Liver (tissue), 9 donors: ENCODE results near the gene CMIP. TPM values are rescaled to one million over a fixed set of nuclear protein-coding genes. Genes with fewer than 3 reads are reported as not detected.

Experiments used
- DNase-seq: peaks from one replicate; pipeline ENCODE4 v3.0.0-alpha.2; 2017; ENCODE audit warnings: low spot score
- H3K27ac ChIP-seq, 2 donors: one replicate each; pipeline ENCODE4 v1.7.0; 2013; ENCODE audit warnings: inconsistent platforms in 2 of 2, low read length in 2 of 2, control low read depth in 1 of 2, low read depth in 1 of 2, mild to moderate bottlenecking in 1 of 2
- H3K27me3 ChIP-seq, 4 donors: one replicate each; pipeline versions ENCODE4 v1.6.1 to v1.7.0; 2013; ENCODE audit warnings: low read length in 3 of 4, inconsistent platforms in 1 of 4, mild to moderate bottlenecking in 1 of 4, moderate library complexity in 1 of 4; ENCODE audit not compliant: control insufficient read depth in 4 of 4, insufficient read depth in 4 of 4
- H3K36me3 ChIP-seq, 4 donors: one replicate each; pipeline versions ENCODE4 v1.6.1 to v1.7.0; 2013; ENCODE audit warnings: low read length in 3 of 4, mild to moderate bottlenecking in 3 of 4, low read depth in 1 of 4, moderate library complexity in 1 of 4; ENCODE audit not compliant: control insufficient read depth in 4 of 4, insufficient read depth in 3 of 4
- H3K4me1 ChIP-seq, 4 donors: one replicate each; pipeline versions ENCODE4 v1.6.1 to v1.7.0; 2013; ENCODE audit warnings: low read length in 3 of 4, mild to moderate bottlenecking in 3 of 4, moderate library complexity in 1 of 4; ENCODE audit not compliant: control insufficient read depth in 4 of 4, insufficient read depth in 4 of 4
- H3K4me3 ChIP-seq, 3 donors: one replicate each; pipeline versions ENCODE4 v1.6.1 to v1.7.0; 2013; ENCODE audit warnings: low read length in 3 of 3, control low read depth in 1 of 3, low read depth in 1 of 3, mild to moderate bottlenecking in 1 of 3
- H3K9ac ChIP-seq, 2 donors: one replicate each; pipeline ENCODE4 v1.7.0; 2013; ENCODE audit warnings: low read length in 2 of 2, mild to moderate bottlenecking in 2 of 2, moderate library complexity in 2 of 2, control low read depth in 1 of 2, low read depth in 1 of 2
- H3K9me3 ChIP-seq, 4 donors: one replicate each; pipeline versions ENCODE4 v1.6.1 to v1.7.0; 2013; ENCODE audit warnings: low read length in 3 of 4; ENCODE audit not compliant: control insufficient read depth in 4 of 4
- ATF3 ChIP-seq: IDR thresholded peaks from 2 replicates; pipeline ENCODE4 v1.6.1; 2016; ENCODE audit warnings: antibody characterized with exemption
- CTCF ChIP-seq: fragments of 150-350 bp; IDR thresholded peaks from 2 replicates; pipeline ENCODE4 v1.5.1; 2017; ENCODE audit warnings: improper control_type of control experiment, low read depth, low read length; ENCODE audit not compliant: missing input control
- EGR1 ChIP-seq, 2 donors: IDR thresholded peaks; 2 replicates each; pipeline ENCODE4 v1.6.1; 2016 to 2018; ENCODE audit warnings: antibody characterized with exemption in 2 of 2, low read depth in 2 of 2
- HNF4A ChIP-seq, 2 donors: conservative IDR thresholded peaks; 2 replicates each; pipeline ENCODE4 v1.6.1; 2016; ENCODE audit warnings: antibody characterized with exemption in 2 of 2, mild to moderate bottlenecking in 2 of 2
- JUND ChIP-seq, 2 donors: IDR thresholded peaks; 2 replicates each; pipeline ENCODE4 v1.6.1; 2016; ENCODE audit warnings: antibody characterized with exemption in 2 of 2
- MAX ChIP-seq: IDR thresholded peaks from 2 replicates; pipeline ENCODE4 v1.6.1; 2016; ENCODE audit warnings: antibody characterized with exemption
- NR2F2 ChIP-seq: IDR thresholded peaks from 2 replicates; pipeline ENCODE4 v1.6.1; 2016; ENCODE audit warnings: antibody characterized with exemption
- RAD21 ChIP-seq, 2 donors: IDR thresholded peaks; 2 replicates each; pipeline ENCODE4 v1.6.1; 2016; ENCODE audit warnings: antibody characterized with exemption in 2 of 2, mild to moderate bottlenecking in 2 of 2
- REST ChIP-seq: IDR thresholded peaks from 2 replicates; pipeline ENCODE4 v1.6.1; 2016; ENCODE audit warnings: antibody characterized with exemption, mild to moderate bottlenecking
- RXRA ChIP-seq, 2 donors: IDR thresholded peaks; 2 replicates each; pipeline ENCODE4 v1.6.1; 2017 to 2018; ENCODE audit warnings: antibody characterized with exemption in 2 of 2, mild to moderate bottlenecking in 1 of 2
- SP1 ChIP-seq: IDR thresholded peaks from 2 replicates; pipeline ENCODE4 v1.6.1; 2018; ENCODE audit warnings: antibody characterized with exemption, mild to moderate bottlenecking
- TAF1 ChIP-seq: conservative IDR thresholded peaks from 2 replicates; pipeline ENCODE4 v1.6.1; 2016; ENCODE audit warnings: antibody characterized with exemption, mild to moderate bottlenecking
- ZBTB33 ChIP-seq: IDR thresholded peaks from 2 replicates; pipeline ENCODE4 v1.6.1; 2016; ENCODE audit warnings: antibody characterized with exemption
- WGBS: extraction: QIAGEN DNeasy Blood & Tissue Kit; methylation state at CpG from one replicate; pipeline ENCODE4 v1.1.7; 2013; 5-methylcytosine and 5-hydroxymethylcytosine counted together
- polyA plus RNA-seq, 2 donors: library from polyadenylated mRNA; stranded (reverse) in 1 of 2; unstranded in 1 of 2; fragments of 200-250 nt in 1 of 2; fragments of >200 nt in 1 of 2; fragmentation: Nextera tagmentation in 1 of 2; extraction: Ambion mirVana in 1 of 2; gene quantifications; one replicate each; pipeline versions ENCODE4 v1.2.1 to v1.2.3, GENCODE V29; 2013 to 2015
- total RNA-seq, 2 donors: library from RNA; depleted of rRNA; stranded (reverse); fragments of >200 nt; gene quantifications; one replicate each; pipeline ENCODE4 v1.2.3, GENCODE V29; 2014
- donor health status: healthy.
- donor health status: healthy.
- donor health status: healthy.
- donor health status: healthy.
- donor health status: healthy.

CMIP gene
- total and polyA plus RNA-seq, 4 donors, result 1.7 to 15.6 (median 10.1) TPM

GRCh38 chr16:81485824-81486539, 41.4 kb downstream of the CMIP start:
- DNase-seq, result no peak
- H3K27ac ChIP-seq, result no peak overlapping the region
- H3K9me3 ChIP-seq, result no peaks in the 10 kb centered on the region
- TF ChIP-seq SP1 (no peak), TAF1 (no peak), MAX (no peak), NR2F2 (no peak), REST (no peak), ZBTB33 (no peak), JUND (IDR thresholded peaks at IDR 0.05) (no peak), RAD21 (IDR thresholded peaks at IDR 0.05) (no peak), ATF3 (no peak), RXRA (IDR thresholded peaks at IDR 0.05) (no peak)
- H3K4me3 ChIP-seq, result no peak overlapping the region
- no peaks in the 10 kb centered on the region for H3K27me3 ChIP-seq
- H3K9ac ChIP-seq, result no peak overlapping the region
- H3K4me1 ChIP-seq, result peaks cover 9 to 54% (median 43%) of the 10 kb centered on the region in 4 donors
- WGBS, result 94% methylated on average over 21 of the region's 21 CpGs
- no peaks in the 10 kb centered on the region for H3K36me3 ChIP-seq

GRCh38 chr16:81486540-81487061, 42.0 kb downstream of the CMIP start:
- no peak overlapping the region for H3K9ac ChIP-seq
- DNase-seq, result no peak
- 84% methylated on average over 22 of the region's 22 CpGs for WGBS

GRCh38 chr16:81487301-81487720, 42.7 kb downstream of the CMIP start:
- Histone ChIP-seq H3K4me3 (no peak overlapping the region), H3K4me1 (peaks cover 7 to 58% (median 47%) of the 10 kb centered on the region in 4 donors), H3K9me3 (no peaks in the 10 kb centered on the region), H3K27ac (no peak overlapping the region), H3K27me3 (no peaks in the 10 kb centered on the region), H3K9ac (no peak overlapping the region), H3K36me3 (no peaks in the 10 kb centered on the region)
- DNase-seq, result no peak
- 88% methylated on average over 14 of the region's 14 CpGs for WGBS
- TF ChIP-seq REST, result no peak
- no peak for TF ChIP-seq HNF4A (conservative IDR thresholded peaks at IDR 0.05)
- no peak for TF ChIP-seq CTCF
- TF ChIP-seq EGR1 (IDR thresholded peaks at IDR 0.05; ENCODE audit: low read depth in 2 of 2), result no peak
- no peak for TF ChIP-seq NR2F2

More at GRCh38 chr16:81486540-81487061, 42.0 kb downstream of the CMIP start:
- H3K27me3 ChIP-seq, result no peaks in the 10 kb centered on the region
- no peaks in the 10 kb centered on the region for H3K9me3 ChIP-seq
- H3K36me3 ChIP-seq, result no peaks in the 10 kb centered on the region
- TF ChIP-seq JUND (IDR thresholded peaks at IDR 0.05) (no peak), NR2F2 (peak; percentile 95), RXRA (IDR thresholded peaks at IDR 0.05) (peak in 1 of 2 donors; percentile 18)
- no peak overlapping the region for H3K27ac ChIP-seq
- H3K4me3 ChIP-seq, result no peak overlapping the region
- peaks cover 7 to 55% (median 43%) of the 10 kb centered on the region in 4 donors for H3K4me1 ChIP-seq
